ENCODE measurements around the gene PEPD.

PEPD gene

DNA sequence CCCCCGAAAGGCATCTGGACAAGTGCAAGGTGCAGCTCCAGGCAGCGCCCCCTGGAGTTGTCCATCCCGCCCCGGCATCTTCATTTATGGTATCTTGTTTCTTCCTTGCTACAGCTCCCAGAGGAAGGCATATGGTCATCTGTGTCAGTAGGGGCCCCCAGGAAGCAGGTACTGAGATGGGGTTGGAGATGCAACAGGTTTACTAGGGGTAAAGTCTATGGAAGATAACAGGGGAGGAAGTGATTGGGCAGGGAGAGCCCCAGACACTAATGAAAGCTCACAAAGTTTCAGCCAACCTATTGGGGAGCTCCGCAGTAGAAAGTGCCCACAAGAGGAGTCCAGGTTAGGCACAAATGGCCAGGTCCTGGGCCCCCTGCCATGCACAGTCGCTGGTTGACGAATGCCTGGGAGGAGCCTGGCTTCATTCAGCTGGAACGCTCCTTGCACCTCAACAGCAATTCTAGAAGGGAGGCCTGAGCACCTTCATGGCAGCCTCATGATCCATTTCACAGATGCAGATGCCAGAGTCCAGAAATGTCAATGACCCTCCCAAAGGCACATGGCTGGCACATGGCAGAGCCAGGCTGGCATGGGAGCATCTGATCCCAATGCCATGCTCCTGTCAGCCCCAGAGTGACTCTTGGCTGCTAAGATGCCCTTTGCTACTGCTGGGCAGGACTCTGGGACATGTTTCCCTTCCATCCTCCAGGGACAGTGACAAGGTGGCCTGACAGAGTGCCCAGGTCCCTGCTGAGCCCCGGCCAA is 23.8 kb upstream of the PEPD start:
- no peak for DNase-seq

DNA sequence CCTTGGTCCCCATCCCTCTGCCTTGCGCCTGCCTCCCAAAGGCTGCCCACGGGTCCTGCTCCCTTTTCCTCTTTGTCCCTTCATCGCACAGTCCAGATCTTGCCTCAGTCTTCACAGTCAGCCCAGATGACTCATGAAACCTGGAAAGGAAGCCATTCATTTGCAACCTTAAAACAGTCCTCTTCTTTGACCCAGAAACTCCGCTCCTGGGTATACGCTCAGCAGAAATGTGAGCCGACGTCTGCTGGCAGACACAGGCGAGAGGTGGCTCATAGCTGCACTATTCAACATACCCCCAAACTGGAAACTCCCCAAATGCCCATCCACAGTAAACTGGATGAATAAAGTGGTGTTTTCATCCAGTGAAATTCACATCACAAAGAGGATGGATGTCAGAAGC is 13.6 kb upstream of the PEPD start:
- DNase-seq: no peak

DNA sequence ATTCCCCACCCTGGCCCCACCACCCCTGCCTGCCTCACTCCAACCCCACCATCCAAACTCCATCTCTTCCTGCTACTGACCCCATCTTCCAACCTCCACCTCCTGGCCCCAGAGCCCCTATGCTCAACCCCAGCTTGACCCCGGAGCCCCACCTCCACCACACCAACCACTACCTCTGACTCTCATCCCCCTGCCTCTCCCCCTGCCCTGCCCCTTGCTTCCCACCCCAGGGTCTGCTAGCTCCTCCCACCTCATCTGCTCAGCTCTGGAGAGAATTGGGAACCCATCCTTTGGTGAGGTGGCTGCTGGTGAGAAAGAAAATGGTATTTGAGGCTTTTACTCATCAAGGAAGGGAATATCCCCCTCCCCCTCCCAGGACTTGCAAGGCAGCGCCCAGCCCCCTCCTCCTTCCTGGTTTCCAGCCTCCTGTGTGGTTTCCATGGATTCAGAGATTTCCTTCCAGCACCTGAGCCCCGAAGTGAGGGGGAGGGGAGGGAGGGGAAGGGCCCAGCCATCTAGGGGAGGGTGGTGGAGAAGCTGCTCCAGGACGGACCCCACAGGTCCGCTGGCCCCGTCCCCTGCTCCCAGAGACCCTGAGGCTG is 11.4 kb upstream of the PEPD start:
- no peak for DNase-seq

DNA sequence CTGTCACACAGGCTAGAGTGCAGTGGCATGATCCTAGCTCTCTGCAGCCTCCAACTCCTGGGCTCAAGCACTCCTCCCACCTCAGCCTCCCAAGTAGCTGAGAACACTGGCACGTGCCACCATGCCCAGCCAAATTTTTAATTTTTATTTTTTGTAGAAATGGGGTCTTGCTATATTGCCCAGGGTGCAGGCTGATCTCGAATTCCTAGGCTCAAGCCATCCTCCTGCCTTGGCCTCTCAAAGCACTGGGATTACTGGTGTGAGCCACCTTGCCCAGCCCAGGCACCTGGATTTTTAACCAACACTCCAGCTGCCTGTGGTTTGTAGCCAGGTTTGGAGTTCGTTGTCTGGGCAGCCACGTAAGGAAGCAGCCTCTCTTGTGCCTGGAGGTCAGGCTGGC is 9.3 kb upstream of the PEPD start:
- no peak for DNase-seq

DNA sequence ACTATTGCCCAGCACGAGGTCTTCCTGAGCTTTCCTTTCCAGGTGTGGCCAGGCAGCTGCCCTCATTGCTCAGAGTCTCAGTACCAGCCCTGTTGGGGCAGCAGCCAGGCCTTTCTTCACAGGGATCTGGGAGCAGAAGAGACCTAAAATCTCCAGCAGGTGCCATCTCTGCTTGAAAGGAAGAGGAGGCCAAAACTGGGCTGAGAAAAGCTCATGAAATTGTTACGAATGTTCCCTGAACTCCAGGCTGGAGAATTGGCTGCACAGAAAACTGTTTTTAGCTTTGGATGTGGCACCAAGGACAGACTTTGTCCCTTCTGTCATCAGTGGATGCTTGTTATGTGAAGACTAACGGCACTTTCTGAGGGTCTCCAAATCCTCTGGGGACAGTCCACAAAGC is 8.7 kb upstream of the PEPD start:
- DNase-seq: no peak

DNA sequence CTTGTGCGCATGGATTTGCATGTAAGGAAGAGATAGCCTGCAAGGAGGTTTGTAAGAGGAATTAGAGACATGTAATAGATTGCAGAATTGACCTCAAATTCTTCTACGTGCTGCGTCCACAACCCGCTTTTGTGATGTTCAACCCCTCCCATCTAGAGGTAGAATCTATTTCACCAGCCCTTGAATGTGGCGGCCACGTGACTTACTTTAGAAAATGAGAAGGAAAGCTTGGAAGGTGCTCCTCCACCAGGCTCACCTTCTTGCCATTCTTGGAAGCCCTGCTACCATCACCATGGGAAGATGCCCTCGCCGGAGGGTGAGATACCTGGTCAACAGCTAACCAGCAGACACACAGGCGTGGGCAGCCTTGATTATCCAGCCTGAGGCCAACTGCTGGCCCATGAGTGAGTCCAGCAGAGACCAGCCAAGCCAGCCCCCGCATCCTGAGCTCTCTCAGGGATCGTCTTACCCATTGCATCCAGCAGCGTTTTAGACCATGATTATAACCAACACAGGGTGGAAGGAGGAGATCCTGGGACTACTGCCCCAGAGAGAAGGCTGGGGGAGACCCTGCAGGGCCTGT is 7.6 kb upstream of the PEPD start:
- DNase-seq: no peak

DNA sequence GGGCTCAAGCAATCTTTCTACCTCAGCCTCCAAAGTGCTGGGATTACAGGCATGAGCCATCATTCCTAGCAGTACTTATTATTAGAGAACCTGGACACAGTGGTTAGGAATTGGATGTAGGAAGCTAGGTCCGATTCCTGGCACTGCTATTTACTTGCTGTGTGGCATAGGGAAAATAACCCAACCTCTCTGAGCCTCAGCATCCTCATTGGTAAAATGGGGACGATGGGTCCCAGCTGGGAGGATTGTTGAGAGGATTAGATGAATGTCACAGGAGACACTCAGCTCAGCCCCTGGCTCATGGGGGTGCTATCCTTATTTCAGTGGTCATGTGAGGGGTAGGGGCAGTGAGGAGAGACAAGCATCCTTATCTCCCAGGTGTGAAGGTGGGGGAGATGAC is 6.8 kb upstream of the PEPD start:
- DNase-seq: no peak

DNA sequence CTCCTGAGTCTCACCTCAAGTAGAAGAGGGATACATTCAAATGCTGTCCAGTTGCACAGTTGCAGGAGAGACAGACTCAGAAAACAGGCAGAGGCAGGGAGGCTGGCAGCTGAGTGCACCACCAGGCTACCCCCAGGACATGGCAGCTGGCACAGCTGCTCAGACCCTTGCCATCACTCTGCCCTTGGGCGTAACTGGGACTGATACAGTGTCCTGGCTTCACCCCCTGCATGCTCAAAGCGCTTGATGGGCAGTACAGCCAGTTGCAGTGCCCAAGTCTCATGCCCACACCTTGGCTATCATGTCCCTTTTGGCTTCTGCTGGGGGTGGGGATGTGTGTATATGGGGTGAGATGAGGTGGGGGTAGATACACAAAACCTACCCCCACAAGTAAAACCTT is 5.5 kb upstream of the PEPD start:
- no peak for DNase-seq

DNA sequence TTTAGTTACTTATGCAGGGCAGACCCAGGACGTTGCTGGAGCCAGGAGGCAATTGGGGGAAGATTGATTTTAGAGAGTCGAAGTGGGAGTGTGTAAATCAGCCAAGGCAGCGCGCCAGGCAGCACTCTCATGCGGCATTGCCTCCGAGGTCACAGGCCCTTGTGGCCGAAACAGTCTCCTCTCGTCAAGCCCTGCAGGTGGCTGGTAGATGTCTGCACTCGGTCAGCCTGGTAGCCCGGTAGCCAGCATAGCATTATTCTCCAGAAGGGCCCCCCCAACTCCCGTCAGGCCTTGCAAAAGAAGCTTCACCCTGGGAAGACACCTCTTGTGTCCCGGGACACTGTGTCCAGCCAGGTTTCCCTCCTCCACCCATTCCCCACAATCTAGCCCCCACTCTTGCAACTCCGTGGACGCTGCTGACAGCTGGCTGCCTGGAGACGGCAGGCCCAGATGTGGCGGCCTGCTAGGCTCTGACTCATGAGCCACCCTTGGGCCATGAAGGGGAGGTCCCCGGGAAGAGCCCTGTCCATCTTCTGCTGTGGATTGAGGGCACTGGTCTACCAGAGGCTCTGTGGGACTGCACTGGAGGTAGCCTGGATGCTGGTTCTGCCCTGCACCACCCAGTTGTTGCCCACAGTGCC is 2.6 kb upstream of the PEPD start:
- no peak for DNase-seq

DNA sequence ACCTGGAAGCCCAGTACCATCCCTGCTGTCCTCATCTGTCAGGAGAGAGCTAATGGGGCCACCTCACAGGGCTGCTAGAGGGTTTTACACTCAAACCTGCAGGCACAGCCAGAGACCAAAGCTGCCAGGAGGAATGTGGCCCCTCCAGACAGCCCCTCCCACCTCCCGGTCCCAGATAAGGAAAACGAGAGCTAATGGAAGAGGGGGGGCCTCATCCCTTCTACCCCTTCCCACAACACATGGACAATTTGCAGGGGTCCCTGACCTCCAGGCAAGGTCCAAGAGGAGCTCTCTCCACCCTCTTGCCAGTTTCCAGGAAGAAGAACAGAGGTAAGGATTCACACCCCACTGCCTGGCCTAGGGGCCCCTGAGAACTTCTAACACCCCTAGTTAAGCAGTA is 1.6 kb upstream of the PEPD start:
- DNase-seq: no peak

DNA sequence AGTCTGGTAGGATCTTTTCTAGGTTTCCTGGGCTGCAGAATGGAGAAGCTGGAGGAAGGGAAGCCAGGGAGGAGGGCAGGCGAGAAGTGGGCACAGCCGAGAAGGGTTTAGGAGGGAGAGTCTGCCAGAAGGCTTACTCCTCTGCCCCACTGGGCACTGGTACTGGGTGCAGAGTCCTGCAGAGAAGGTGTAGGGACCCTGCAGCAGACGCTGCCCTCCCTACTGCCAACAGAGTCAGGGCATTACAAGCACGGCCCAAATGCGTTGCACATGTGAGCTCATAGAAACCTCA is 726 bp upstream of the PEPD start:
- peak; percentile 5 for DNase-seq

DNA sequence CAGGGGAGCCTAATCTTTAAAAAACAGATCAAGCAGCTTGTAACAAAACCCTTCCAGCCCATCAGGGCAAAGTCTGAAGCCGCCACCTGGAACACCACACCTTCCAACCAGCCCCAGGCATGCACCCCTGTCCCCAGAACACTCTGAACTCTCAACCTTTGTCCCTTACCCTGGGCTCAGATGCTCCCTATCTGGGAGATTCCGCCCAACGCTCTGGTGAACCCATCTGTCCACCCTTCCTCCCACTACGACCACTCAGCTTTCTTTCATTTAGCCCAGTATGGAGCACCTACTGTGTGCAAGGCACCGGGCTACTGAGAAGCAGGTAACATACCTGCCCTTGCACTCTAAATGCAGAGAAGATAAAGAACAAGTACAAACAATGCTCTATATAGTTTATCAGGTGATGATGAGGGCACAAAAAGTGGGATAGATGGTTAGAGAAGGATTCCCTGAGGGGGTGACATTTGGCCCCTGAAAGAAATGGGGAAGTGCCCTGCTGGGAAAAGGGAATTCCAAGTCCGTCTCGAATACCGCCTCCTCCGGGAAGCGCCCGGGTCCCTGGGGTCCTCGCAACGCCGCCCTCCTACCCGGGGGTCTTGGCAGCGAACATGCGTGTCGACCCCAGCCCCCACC is 629 bp downstream of the PEPD start:
- DNase-seq: peak; percentile 12

DNA sequence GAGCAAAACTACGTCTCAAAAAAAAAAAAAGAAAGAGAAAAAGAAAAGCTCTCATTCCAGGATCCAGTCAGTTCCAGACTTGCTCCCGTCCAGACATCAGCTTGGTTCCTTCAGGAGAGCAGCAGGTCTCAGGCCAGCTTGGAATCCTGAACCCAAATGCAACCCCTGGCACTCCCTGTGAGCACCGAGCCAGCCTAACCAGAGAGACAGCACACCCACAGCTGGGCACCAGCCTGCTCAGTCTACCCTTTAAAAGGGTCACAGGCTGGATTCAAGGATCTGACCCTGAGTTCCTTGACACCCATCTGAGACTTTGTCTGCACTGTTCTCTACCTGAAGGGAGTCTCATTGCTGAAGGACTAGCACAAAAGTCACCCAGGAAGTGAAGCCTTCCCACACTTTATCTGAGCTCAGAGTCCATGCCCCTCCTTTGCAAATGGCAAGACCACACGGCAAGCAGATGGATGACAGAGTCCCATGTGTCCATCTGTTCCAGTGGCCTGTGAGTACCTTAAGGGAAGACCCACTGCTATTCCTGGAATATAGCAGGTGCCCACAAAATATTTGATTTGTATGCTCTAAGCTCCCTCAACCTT is 1.4 kb downstream of the PEPD start:
- no peak for DNase-seq

DNA sequence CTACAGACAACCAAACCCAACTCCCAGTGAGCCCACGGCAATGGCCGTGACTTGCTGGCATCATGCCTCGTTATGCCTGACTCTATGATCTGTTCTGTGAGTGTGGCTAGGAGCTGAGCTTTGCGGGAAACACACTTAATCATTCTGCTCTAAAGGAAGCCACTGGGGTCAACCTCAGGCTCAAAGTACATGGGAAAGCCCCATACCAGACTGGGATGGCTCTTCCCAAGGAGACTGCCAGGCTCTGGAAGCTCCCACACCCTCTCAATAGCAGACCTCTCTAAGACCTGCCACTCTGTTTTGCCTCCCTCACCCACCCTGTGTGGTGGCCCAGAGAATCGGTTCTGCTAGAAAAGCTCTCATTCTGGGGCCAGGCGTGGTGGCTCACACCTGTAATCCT is 2.2 kb downstream of the PEPD start:
- no peak for DNase-seq

DNA sequence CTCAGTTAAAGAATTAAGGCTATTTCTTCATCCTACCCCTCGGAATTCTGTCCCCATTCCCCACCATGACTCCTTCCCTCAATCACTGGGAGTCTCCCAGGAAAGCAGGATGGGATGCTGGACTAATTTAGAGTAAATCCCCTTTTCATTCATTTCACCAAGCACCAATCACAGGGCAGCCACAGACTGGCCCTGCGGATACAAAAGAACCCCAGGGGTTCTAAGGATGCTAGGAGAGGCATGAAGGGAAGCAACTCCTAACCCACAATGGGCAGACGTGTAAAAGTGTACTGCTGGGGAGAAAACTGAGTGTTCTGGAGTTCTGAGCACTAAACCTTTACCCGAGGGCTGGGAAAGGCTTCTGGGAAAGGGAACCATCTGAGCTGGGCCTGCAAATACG is 3.0 kb downstream of the PEPD start:
- DNase-seq: no peak

DNA sequence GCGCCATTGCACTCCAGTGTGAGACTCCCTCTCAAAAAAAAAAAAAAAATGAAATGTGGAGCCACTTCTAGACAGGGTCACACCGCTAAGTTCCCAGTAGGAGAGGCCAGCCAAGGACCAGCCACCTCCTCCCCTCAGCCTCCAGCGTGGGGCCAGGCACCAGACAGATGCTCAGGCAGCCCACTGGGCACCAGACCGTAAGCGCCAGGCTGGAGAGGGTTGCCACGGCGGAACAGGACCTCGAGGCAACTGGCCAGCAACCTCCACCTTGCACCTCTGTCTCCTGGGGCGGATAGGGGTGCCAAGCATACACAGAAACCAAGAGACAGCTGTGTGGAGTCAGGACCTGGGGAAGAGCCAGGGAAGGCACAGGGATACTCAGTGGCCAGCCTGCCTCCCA is 3.7 kb downstream of the PEPD start:
- no peak for DNase-seq

DNA sequence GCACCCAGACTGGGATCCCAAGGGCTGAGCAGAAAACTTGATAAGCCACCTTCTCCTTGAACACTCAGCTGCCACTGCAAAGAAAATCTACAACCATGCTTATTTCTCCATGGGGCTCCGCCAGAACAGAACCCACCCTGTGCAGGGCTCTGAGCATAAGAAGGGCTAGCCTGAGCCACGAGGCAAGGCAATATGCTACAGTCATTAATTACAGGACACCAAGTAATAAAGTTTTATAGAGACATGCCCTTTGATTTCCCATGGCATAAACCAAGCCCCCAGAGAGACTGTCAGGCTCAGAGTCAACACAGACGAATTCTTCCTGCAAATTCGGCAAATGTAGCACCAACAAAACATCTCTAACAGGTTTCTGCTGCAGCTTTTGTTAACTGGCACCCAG is 5.7 kb downstream of the PEPD start:
- no peak for DNase-seq

DNA sequence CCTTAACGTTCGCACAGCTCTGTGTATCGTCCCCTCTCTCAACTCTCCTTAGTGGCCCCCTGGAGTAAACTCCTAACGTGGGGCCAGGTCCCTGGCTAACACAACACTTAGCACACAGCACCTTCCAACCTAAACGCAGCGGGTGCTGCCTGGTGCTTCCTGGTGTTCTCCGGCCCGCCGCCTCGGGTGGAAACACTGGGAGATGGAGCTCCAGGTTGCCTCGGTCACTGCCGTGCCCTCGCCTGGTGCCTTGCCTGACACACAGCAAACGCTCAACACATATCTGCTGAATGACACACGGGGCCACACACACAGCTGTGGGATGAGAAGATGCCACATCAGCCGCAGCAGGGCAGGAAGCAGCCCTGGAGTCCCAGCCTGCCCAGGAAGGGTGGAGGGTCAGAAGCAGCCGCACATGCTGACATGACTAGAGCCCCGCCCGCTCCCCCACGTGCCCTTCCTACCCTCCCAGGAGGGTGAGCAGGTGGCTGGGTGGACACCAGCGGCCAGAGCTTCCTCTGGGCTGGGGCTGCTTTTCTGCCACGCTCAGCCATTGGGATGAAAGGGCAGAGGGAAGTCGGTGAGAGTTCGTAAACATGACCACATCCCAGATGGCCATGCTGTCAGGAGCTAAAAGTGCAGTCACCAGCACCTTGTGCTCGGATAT is 6.6 kb downstream of the PEPD start:
- peak; percentile 17 for DNase-seq

DNA sequence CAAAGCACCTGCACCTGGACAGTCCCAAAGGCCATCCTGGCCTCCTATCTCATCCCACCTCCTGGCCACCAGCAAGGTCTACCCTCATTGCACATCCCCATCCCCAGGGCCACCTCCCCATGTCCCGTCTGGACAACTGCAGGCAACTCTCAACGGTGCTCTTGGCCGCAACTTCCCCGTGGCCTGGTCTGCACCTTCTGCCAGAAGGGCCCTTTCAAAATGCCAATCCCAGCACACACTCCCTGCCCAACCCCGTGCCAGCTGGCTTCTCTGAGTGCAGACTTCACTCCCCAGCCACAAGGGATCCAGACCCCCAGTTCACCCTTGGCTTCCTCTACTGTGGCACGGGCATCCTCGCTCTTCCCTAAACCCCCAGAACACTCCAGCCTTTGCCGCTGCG is 8.2 kb downstream of the PEPD start:
- DNase-seq: no peak

DNA sequence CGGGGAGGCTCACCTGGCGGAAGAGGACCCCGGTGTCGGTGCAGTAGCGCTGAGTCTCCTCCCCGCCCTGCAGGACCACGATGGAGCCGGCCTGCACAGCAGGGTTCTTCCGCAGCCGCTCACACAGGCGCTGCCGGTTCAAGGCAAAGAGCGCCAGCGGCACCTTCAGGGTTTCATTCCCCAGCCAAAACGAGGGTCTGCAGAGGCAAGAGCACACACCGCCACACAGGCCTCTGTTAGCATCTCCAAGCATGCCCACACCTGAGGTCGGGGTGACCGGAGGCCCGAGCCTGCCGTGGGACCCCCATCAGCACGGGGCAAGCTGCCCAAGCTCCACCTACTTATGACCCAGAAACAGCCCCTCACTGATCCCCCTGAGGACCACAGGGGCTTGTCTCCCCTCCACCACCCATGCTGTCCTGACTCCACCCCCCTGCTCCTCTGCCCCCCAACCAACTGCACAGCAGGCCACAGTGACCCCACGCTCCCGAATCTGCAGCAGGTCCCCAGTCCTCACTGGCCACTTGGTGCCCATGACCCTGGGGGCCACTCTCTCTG is 8.9 kb downstream of the PEPD start:
- DNase-seq: no peak

DNA sequence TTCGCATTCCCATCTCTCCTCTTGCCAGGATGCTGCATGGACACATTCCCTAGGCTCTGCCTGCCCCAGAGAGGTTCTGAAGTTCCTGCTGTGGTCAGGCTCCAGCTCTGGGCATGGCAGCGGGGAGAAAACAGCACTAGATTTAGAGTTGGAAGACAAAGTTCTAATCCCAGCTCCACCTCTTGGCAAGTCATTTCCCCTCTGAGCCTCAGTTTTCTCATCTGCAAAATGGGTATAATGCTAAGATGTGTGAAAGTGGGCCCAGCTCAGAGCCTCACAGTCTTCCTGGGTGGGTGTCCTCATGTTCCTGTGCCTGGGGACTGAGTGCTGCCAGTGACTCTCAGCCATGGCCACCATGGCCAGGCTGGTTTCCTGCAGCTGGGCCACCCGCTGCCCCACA is 9.6 kb downstream of the PEPD start:
- no peak for DNase-seq

DNA sequence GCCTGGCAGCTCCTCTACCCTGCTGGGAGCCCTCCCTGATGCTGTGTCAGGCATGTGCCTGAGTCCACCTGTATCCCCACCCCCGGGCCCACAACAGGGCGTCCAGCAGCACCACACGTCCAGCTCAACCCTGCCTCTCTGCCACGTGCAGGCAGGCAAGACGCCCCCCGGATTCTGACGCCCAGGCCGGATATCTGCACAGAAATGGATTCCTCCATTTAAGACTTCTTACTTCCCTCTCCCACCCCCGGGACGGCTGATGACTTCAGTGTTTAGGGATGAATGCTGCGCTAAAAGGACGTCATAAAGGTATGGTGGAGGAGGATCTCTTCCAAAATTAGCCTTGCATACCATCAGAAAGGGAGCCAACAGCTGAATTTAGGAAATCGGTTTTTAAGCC is 10.2 kb downstream of the PEPD start:
- no peak for DNase-seq

All from suppressor macrophage treated with lipopolysaccharide for 4 hours (primary cell).